Upper lobe of right lung (tissue), 1 donor: ENCODE data around the gene TIMM8A. TPM values are rescaled to one million over a fixed set of nuclear protein-coding genes. Genes with fewer than 3 reads are reported as not detected.

ENCODE experiments used
- ATAC-seq: fragments of 200-7000 bp; cut with Tn5 transposase; one replicate; pipeline ENCODE4 v1.9.1; 2020; ENCODE audit warnings: mild to moderate bottlenecking, moderate library complexity
- DNase-seq: peaks from one replicate; pipeline ENCODE4 v3.0.0-alpha.2; 2020
- H3K27ac ChIP-seq: fragments of 200-600 bp; one replicate; pipeline ENCODE4 v1.8.0; 2022
- H3K27me3 ChIP-seq: fragments of 200-600 bp; one replicate; pipeline ENCODE4 v1.8.0; 2022; ENCODE audit warnings: mild to moderate bottlenecking
- H3K36me3 ChIP-seq: fragments of 200-600 bp; one replicate; pipeline ENCODE4 v1.8.0; 2022
- H3K4me1 ChIP-seq: fragments of 200-600 bp; one replicate; pipeline ENCODE4 v1.8.0; 2022
- H3K4me3 ChIP-seq: fragments of 200-600 bp; one replicate; pipeline ENCODE4 v1.8.0; 2022; ENCODE audit warnings: mild to moderate bottlenecking
- H3K9me3 ChIP-seq: fragments of 200-600 bp; one replicate; pipeline ENCODE4 v1.8.0; 2022
- intact Hi-C: fragments of 100-400 bp; cut with DNase I; formaldehyde crosslinking; loops from one replicate; pipeline ENCODE4 v1.11.0; 2022
- total RNA-seq: library from RNA; stranded (reverse); fragmentation: NEBNext Ultra II Directional; extraction: Animal tissue kit (Norgen Biotek cat#: 25700); gene quantifications from one replicate; pipeline ENCODE4 v1.2.1, GENCODE V29; 2021
- TF ChIP-seq, protein P1 (sequence below): fragments of 200-600 bp; IDR thresholded peaks from one replicate; pipeline ENCODE4 v1.8.0; 2022; ENCODE audit warnings: antibody characterized with exemption
- donor health status: DM: no; HTN: yes; CAD: no; lungs with severe emphysema.

TIMM8A gene
- total RNA-seq, 1 donor from 2014 or later = 6.4 TPM

- Histone ChIP-seq H3K36me3 (peaks cover 21% of the 10 kb centered on the region), H3K9me3 (no peaks in the 10 kb centered on the region), H3K4me3 (peak overlapping the region; percentile 64), H3K27me3 (no peaks in the 10 kb centered on the region), H3K4me1 (no peaks in the 10 kb centered on the region), H3K27ac (peak overlapping the region; percentile 73)
- DNase-seq (no peak), ATAC-seq (no peak)
- intact Hi-C loops = no loop called here
- TF ChIP-seq, protein P1, sequence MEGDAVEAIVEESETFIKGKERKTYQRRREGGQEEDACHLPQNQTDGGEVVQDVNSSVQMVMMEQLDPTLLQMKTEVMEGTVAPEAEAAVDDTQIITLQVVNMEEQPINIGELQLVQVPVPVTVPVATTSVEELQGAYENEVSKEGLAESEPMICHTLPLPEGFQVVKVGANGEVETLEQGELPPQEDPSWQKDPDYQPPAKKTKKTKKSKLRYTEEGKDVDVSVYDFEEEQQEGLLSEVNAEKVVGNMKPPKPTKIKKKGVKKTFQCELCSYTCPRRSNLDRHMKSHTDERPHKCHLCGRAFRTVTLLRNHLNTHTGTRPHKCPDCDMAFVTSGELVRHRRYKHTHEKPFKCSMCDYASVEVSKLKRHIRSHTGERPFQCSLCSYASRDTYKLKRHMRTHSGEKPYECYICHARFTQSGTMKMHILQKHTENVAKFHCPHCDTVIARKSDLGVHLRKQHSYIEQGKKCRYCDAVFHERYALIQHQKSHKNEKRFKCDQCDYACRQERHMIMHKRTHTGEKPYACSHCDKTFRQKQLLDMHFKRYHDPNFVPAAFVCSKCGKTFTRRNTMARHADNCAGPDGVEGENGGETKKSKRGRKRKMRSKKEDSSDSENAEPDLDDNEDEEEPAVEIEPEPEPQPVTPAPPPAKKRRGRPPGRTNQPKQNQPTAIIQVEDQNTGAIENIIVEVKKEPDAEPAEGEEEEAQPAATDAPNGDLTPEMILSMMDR = no peak
These were observed 43.3 kb upstream of the TIMM8A start for GRCh38 chrX:101391831-101392230.

DNA sequence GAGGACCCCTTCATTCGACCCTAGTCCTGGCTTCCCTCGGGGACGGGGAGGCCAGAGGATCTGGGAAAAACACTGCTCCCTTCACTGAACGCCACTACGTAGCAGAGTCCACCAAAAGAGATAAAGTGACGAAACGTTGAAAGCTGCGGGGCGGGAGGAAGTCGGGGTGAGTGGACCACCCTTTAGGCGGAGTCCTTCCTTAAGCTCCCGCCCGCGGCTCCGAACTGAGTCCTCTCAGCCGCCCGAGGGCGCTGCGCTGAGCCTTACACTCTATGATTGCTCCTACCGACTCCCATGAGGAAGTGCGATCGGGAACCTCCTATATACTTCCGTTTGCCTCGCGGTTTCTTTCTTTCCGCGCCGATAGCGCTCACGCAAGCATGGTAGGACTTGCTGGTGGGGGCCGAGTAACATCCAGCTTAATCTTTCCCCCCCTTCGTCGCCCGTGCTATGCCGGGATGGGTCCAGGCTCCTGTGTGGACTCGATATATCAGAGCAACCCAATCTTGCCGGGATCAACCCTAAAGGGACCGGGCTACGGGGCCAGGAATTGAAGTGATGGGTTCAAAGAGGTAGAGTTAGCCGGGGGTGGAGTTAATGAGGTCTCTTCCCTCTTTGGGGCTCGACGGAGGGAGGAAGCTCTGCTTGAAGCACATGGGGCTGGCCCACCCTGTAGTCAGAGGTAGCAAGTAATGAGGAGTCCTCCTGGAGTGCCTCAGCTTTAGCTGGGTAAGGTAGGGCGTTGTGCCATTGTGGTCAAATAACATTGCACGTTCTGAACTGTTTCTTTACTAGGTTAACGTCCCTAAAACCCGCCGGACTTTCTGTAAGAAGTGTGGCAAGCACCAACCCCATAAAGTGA, 42.4 kb upstream of the TIMM8A start, which contains the start of gene RPL36A:
RPL36A (plus strand) TSS at position 348 of the 862 bp plus-strand sequence; CDS start at position 381, 33 bp downstream.
- H3K9me3 ChIP-seq = no peaks in the 10 kb centered on the region
- DNase-seq (peak; percentile 92), ATAC-seq (peak; percentile 97)
- H3K27ac ChIP-seq = peak within 1 kb of the TSS; percentile 73
- TF ChIP-seq, protein P1 = peak; percentile 71
- intact Hi-C loops = no loop called here
- H3K36me3 ChIP-seq = peaks cover 19% of the 10 kb centered on the region
- H3K4me1 ChIP-seq = no peaks in the 10 kb centered on the region
- peak within 1 kb of the TSS; percentile 64 for H3K4me3 ChIP-seq
- H3K27me3 ChIP-seq = no peaks in the 10 kb centered on the region

GRCh38 chrX:101388604-101389003, 40.1 kb upstream of the TIMM8A start:
- Histone ChIP-seq H3K4me1 (no peaks in the 10 kb centered on the region), H3K4me3 (no peak overlapping the region), H3K36me3 (peaks cover 15% of the 10 kb centered on the region), H3K27ac (no peak overlapping the region), H3K27me3 (no peaks in the 10 kb centered on the region), H3K9me3 (no peaks in the 10 kb centered on the region)
- intact Hi-C loops = no loop called here
- ATAC-seq = no peak
- TF ChIP-seq, protein P1 = no peak
- DNase-seq = no peak

DNA sequence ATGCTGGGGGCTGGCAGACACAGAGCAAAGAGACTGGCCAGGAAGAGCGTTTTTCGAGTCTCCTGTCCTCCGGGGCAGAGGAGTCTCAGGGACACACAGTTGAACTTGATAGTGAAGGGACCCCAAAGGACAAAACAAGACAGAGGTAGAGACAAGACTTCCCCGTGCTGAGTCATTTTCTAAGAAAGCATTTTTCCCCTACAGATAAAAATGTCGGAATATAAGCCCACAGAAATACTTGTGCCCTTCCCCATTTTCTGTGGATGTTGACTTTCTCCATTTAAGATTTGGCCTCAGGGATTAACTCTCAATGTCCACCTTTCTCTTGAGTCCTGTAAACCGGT, 38.0 kb upstream of the TIMM8A start:
- H3K9me3 ChIP-seq = no peaks in the 10 kb centered on the region
- intact Hi-C loops = no loop called here
- ATAC-seq = no peak
- TF ChIP-seq, protein P1 = no peak
- no peaks in the 10 kb centered on the region for H3K27me3 ChIP-seq
- H3K4me3 ChIP-seq = no peak overlapping the region
- H3K4me1 ChIP-seq = no peaks in the 10 kb centered on the region
- no peak overlapping the region for H3K27ac ChIP-seq
- H3K36me3 ChIP-seq = no peaks in the 10 kb centered on the region
- no peak for DNase-seq

GRCh38 chrX:101385795-101386541, 37.4 kb upstream of the TIMM8A start, which contains the start of gene BTK:
BTK (minus strand) TSS chrX:101386191; CDS start chrX:101375284, 10,907 bp downstream.
- intact Hi-C loops = no loop called here
- DNase-seq (no peak), ATAC-seq (peak; percentile 78)
- peak within 1 kb of the TSS; percentile 6 for H3K27ac ChIP-seq
- H3K9me3 ChIP-seq = no peaks in the 10 kb centered on the region
- H3K4me1 ChIP-seq = no peaks in the 10 kb centered on the region
- H3K4me3 ChIP-seq = peak within 1 kb of the TSS; percentile 28
- H3K36me3 ChIP-seq = no peaks in the 10 kb centered on the region
- no peaks in the 10 kb centered on the region for H3K27me3 ChIP-seq
- TF ChIP-seq, protein P1 = no peak
